Measurements from ENCODE around the gene SMURF1.

Gene SMURF1

GRCh38 chr7:99011341-99011705 is 132.6 kb downstream of the SMURF1 start:
- TF ChIP-seq POLR2AphosphoS5 (IDR thresholded peaks at IDR 0.05; ENCODE audit: low read depth, low read length) (no peak), TAF1 (IDR thresholded peaks at IDR 0.05; ENCODE audit: borderline replicate concordance, insufficient read depth, low read length) (no peak), SIN3A (IDR thresholded peaks at IDR 0.05; ENCODE audit: borderline replicate concordance, insufficient read depth, low read length) (no peak), REST (IDR thresholded peaks at IDR 0.05; ENCODE audit: insufficient read depth in 1 of 2, low read depth in 2 of 2, low read length in 2 of 2) (no peak), FOXP2 (optimal IDR thresholded peaks at IDR 0.05; ENCODE audit: borderline replicate concordance, extremely low read depth, extremely low read length, insufficient read depth) (no peak)

GRCh38 chr7:99010281-99010680 is 133.6 kb downstream of the SMURF1 start:
- TF ChIP-seq TAF1 (IDR thresholded peaks at IDR 0.05; ENCODE audit: borderline replicate concordance, insufficient read depth, low read length) = no peak
- TF ChIP-seq POLR2AphosphoS5 (IDR thresholded peaks at IDR 0.05; ENCODE audit: low read depth, low read length) = no peak
- TF ChIP-seq REST (IDR thresholded peaks at IDR 0.05; ENCODE audit: insufficient read depth in 1 of 2, low read depth in 2 of 2, low read length in 2 of 2) = no peak
- TF ChIP-seq FOXP2 (optimal IDR thresholded peaks at IDR 0.05; ENCODE audit: borderline replicate concordance, extremely low read depth, extremely low read length, insufficient read depth) = no peak
- no peak for TF ChIP-seq SIN3A (IDR thresholded peaks at IDR 0.05; ENCODE audit: borderline replicate concordance, insufficient read depth, low read length)

- no peak for TF ChIP-seq REST (IDR thresholded peaks at IDR 0.05; ENCODE audit: insufficient read depth in 1 of 2, low read depth in 2 of 2, low read length in 2 of 2)
- no peak for TF ChIP-seq FOXP2 (optimal IDR thresholded peaks at IDR 0.05; ENCODE audit: borderline replicate concordance, extremely low read depth, extremely low read length, insufficient read depth)
- TF ChIP-seq SIN3A (IDR thresholded peaks at IDR 0.05; ENCODE audit: borderline replicate concordance, insufficient read depth, low read length) = no peak
- no peak for TF ChIP-seq TAF1 (IDR thresholded peaks at IDR 0.05; ENCODE audit: borderline replicate concordance, insufficient read depth, low read length)
- no peak for TF ChIP-seq POLR2AphosphoS5 (IDR thresholded peaks at IDR 0.05; ENCODE audit: low read depth, low read length)
Measured at GRCh38 chr7:99008921-99009530, 134.9 kb downstream of the SMURF1 start.

GRCh38 chr7:99008181-99008631 is 135.7 kb downstream of the SMURF1 start:
- TF ChIP-seq POLR2AphosphoS5 (IDR thresholded peaks at IDR 0.05; ENCODE audit: low read depth, low read length) (no peak), TAF1 (IDR thresholded peaks at IDR 0.05; ENCODE audit: borderline replicate concordance, insufficient read depth, low read length) (no peak), REST (IDR thresholded peaks at IDR 0.05; ENCODE audit: insufficient read depth in 1 of 2, low read depth in 2 of 2, low read length in 2 of 2) (no peak), SIN3A (IDR thresholded peaks at IDR 0.05; ENCODE audit: borderline replicate concordance, insufficient read depth, low read length) (no peak), FOXP2 (optimal IDR thresholded peaks at IDR 0.05; ENCODE audit: borderline replicate concordance, extremely low read depth, extremely low read length, insufficient read depth) (no peak)

Data from PFSK-1 (cell line).